Stimulated activated naive CD8-positive, alpha-beta T cell treated with anti-CD3 and anti-CD28 coated beads, Interleukin-15, amount 100 ng/mL, for 72 hours (primary cell): ENCODE measurements around the gene GUCD1.

ENCODE experiments used
- ATAC-seq: fragments of 150-1000 bp; cut with Tn5 transposase; 2 replicates; pipeline ENCODE4 v1.10.0; 2021; ENCODE audit warnings: mild to moderate bottlenecking, moderate library complexity
- DNase-seq, 2 donors: peaks; one replicate each; pipeline ENCODE4 v3.0.0; 2021 to 2022
- H3K27ac Mint-ChIP-seq, 2 donors: one replicate each; pipeline ENCODE4 v1.8.0; 2022; ENCODE audit warnings: mild to moderate bottlenecking in 2 of 2, mixed read lengths in 2 of 2, moderate library complexity in 2 of 2
- H3K27me3 Mint-ChIP-seq: one replicate; pipeline ENCODE4 v1.8.0; 2022; ENCODE audit warnings: mixed read lengths
- H3K4me1 Mint-ChIP-seq: one replicate; pipeline ENCODE4 v1.8.0; 2022; ENCODE audit warnings: mild to moderate bottlenecking, mixed read lengths
- H3K4me3 Mint-ChIP-seq, 2 donors: one replicate each; pipeline ENCODE4 v1.8.0; 2022; ENCODE audit warnings: mild to moderate bottlenecking in 2 of 2, mixed read lengths in 2 of 2, moderate library complexity in 1 of 2
- H3K9me3 Mint-ChIP-seq, 2 donors: one replicate each; pipeline ENCODE4 v1.8.0; 2022; ENCODE audit warnings: mixed read lengths in 2 of 2

GUCD1 gene

DNA sequence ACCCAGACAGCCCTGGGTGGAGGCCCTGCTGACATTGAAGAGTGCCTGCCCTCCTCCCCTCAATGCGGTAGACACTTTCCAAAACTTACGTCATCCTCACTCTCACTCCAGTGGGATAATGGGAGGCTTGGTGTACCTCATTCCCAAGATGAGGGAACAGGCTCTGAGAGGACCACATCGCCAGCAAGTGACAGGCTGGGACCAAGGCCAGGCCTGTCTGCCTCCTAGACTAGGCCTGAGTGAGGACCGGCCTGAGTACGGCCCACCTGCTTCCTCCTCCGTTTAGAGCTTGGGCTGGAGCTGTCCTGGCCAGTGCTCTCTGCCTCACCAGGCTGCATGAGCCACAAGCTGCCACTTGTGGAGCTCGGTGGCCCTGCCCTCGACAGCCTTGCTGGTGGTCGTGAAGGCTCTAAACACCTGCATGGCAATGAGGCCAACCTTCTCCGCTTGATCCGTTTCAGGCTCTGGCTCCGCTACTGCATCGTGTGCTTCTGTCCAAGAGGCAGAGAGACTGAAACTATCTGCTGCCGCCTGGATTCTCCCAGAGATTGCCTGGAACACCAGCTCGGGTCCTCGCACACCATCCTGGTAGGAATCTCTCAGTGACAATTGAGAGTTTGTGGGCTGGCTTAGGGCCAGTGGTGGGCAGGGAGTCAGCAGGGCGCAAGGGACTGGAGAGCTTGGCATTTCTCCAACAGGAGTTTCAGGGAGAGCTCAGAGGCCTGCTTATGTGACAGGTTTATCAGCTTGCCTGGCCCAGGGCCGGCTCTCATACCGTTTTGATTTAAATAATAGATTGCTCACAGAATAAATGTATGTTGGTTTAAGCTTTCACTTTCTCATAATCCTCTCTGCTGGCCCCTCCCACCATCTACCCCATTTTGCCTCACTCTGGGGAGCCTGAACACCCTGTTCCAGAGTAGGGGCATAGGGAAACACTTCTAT lies 28.6 kb upstream of the GUCD1 start:
- Mint-ChIP-seq H3K27me3 (no peaks in the 10 kb centered on the region), H3K9me3 (no peaks in the 10 kb centered on the region), H3K27ac (peak overlapping the region in 1 of 2 donors; percentile 22), H3K4me1 (no peaks in the 10 kb centered on the region), H3K4me3 (no peak overlapping the region)
- DNase-seq = no peak
- ATAC-seq = no peak

DNA sequence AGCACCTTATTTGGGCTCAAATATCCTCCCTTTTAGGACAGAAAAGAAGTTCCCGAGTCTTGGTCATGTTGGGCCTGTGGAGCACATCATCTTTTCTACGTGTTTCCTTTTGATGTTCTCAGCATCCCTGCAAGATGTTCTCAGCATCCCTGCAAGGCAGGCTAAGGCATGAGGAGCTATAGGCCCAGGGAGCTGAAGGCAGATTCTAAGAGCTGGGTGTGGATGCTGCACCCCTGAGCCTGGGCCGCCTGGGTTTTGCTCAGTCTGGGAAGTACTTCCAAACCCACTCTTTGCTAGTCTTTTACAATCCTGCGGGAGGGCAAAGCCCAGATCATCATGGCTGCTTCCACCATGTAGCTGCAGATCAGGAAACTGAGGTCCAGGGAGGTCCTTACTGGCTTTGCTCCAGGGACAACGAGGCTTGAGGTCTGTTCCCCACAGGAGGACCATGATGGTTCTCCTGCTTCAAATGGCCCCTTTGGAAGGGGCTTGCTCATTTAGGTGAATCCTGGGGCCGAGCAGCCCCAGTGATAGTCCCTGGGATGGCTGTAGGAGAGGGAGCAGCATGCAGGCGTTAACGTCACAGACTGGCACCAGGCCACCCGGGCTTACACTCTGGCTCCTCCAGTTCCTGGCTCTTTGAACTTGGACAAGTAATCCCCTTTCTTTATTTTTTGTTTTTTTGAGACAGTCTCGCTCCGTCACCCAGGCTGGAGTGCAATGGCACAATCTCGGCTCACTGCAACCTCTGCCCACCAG lies 27.3 kb upstream of the GUCD1 start:
- DNase-seq = no peak
- H3K4me3 Mint-ChIP-seq = no peak overlapping the region
- ATAC-seq = peak; percentile 15
- H3K27ac Mint-ChIP-seq = peak overlapping the region in 1 of 2 donors; percentile 37
- no peaks in the 10 kb centered on the region for H3K9me3 Mint-ChIP-seq
- no peaks in the 10 kb centered on the region for H3K27me3 Mint-ChIP-seq
- no peaks in the 10 kb centered on the region for H3K4me1 Mint-ChIP-seq

- ATAC-seq = no peak
- Mint-ChIP-seq H3K27ac (no peak overlapping the region), H3K27me3 (no peaks in the 10 kb centered on the region), H3K9me3 (no peaks in the 10 kb centered on the region), H3K4me3 (no peak overlapping the region), H3K4me1 (no peaks in the 10 kb centered on the region)
- DNase-seq = no peak
These were observed 25.3 kb upstream of the GUCD1 start for GRCh38 chr22:24580276-24580675.

- Mint-ChIP-seq H3K9me3 (no peaks in the 10 kb centered on the region), H3K4me3 (no peak overlapping the region), H3K27me3 (no peaks in the 10 kb centered on the region), H3K4me1 (no peaks in the 10 kb centered on the region), H3K27ac (no peak overlapping the region)
- DNase-seq (no peak), ATAC-seq (no peak)
These were observed 24.3 kb upstream of the GUCD1 start for GRCh38 chr22:24579258-24579601.

DNA sequence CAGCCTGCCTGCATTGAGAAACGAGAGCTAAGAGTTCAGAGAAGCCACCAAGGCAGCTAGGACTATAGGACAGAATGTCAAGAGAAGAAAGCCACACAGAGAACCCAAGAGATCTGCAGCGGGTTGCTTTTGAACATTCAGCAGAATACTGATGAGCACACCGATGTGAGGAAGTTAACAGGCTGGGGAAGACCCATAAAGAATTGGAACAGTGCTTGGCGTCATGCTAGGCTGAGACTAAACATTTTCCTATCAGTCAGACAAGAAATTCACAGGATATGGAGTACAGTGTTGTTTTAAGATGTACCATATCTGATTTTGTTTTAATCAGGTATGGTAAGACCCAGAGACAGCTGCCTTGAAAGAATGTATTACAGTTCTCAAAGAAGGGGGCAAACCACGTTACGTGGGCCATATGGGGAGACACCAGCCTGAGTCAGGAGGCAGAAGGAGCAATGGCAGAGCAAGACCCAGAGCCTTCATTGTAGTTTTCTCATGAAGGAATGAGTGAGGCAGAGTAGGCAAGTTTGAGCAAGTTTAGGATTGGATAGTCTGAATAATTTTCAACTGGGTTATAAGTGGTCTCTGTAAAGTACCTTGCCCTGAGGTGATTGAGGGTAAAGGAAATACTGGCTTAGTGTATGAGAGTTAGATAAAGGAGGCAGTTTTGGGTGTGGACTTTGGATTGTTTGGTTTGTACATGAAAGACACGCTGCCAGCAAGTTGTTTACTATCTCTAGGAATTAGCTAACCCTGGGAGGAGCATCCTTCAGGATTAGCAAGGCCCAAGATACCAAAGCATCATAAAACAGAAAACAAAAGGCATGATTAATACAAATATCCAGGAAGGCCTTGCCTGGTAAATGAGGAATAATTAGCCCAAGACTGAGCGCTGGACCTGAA lies 23.7 kb upstream of the GUCD1 start:
- Mint-ChIP-seq H3K27me3 (no peaks in the 10 kb centered on the region), H3K9me3 (no peaks in the 10 kb centered on the region), H3K27ac (peak overlapping the region in 1 of 2 donors; percentile 10), H3K4me3 (no peak overlapping the region), H3K4me1 (no peaks in the 10 kb centered on the region)
- DNase-seq = no peak
- ATAC-seq = no peak

DNA sequence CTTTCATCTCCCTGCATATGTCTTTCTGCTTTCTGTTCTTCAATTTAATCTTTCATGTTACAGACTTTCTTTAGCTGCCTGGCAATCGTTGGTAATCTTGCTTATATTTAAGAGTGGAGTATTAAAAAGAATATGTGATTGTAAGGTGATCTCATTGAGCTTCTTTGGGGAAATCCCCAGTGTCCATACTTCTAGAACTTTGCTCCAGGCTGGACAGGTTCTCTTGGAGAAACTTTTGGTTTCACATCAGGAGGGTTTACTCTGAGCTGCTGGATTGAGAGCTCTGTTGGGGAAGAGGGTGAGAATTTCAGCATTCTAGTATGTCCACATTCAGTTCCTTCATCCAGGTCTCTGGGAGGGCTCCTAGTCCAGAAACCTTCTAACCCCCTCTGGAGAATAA lies 21.8 kb upstream of the GUCD1 start:
- peak overlapping the region; percentile 72 to 77 for H3K27ac Mint-ChIP-seq
- no peak for ATAC-seq

GRCh38 chr22:24571266-24571665 lies 16.3 kb upstream of the GUCD1 start:
- ATAC-seq (no peak), DNase-seq (no peak)
- H3K27ac Mint-ChIP-seq = peak overlapping the region; percentile 76 to 87
- H3K9me3 Mint-ChIP-seq = no peaks in the 10 kb centered on the region
- no peak overlapping the region for H3K4me3 Mint-ChIP-seq
- H3K27me3 Mint-ChIP-seq = no peaks in the 10 kb centered on the region
- peaks cover 8% of the 10 kb centered on the region for H3K4me1 Mint-ChIP-seq

More for the DNA sequence above, 21.8 kb upstream of the GUCD1 start:
- Mint-ChIP-seq H3K4me1 (no peaks in the 10 kb centered on the region), H3K4me3 (no peak overlapping the region), H3K27me3 (no peaks in the 10 kb centered on the region), H3K9me3 (no peaks in the 10 kb centered on the region)
- no peak for DNase-seq

DNA sequence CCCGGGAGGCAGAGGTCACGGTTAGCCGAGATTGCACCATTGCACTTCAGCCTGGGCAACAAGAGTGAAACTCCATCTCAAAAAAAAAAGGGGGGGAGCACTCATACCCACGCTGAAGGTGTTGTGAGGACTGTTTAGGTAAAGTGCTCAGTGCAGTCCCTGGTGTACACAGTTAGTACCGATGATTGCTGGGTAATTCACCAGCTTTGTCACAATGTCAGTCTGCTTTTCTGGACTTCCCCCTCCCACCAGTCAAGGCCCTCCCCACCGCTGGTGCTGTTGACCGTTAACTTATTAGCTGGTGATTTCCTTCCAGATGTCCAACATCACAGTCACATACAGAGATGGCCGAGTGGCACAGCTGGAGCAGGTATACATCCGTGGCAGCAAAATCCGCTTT lies 12.7 kb upstream of the GUCD1 start:
- Mint-ChIP-seq H3K27me3 (no peaks in the 10 kb centered on the region), H3K4me1 (peaks cover 37% of the 10 kb centered on the region), H3K9me3 (no peaks in the 10 kb centered on the region), H3K27ac (no peak overlapping the region), H3K4me3 (no peak overlapping the region)
- ATAC-seq = no peak
- DNase-seq = no peak

DNA sequence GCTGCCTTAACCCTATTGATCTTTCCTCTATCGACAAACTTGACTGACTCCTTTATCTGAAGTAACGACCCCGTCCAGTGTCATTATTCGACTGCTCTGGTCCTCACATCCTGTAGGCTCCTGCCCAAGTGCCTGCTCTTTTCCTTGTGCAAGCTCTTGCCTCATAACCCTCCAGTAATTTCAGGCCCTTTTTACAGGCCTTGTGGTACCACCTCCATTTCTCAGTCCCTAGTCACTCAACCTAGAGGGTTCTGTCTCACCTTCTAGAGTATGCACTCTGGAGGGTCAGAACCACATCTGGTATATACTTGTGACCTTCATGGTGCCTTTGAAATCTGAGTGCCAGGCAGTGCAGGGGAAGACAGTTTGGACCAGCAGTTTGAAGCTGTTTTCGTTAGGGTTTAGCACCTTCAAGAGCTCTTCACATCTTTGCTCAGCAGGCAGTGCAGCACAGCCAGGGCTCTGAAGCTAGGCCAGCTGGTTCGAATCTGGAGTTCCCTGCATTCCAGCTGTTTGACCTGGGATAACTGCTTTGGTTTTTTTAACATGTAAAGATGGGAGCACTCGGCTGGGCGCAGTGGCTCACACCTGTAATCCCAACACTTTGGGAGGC lies 12.1 kb upstream of the GUCD1 start:
- Mint-ChIP-seq H3K4me3 (no peak overlapping the region), H3K9me3 (no peaks in the 10 kb centered on the region), H3K27me3 (no peaks in the 10 kb centered on the region), H3K27ac (peak overlapping the region; percentile 83 to 92), H3K4me1 (peaks cover 43% of the 10 kb centered on the region)
- ATAC-seq (no peak), DNase-seq (no peak)

- ATAC-seq = no peak
- no peaks in the 10 kb centered on the region for H3K9me3 Mint-ChIP-seq
- no peak overlapping the region for H3K4me3 Mint-ChIP-seq
- H3K27me3 Mint-ChIP-seq = no peaks in the 10 kb centered on the region
- peaks cover 54% of the 10 kb centered on the region for H3K4me1 Mint-ChIP-seq
- no peak for DNase-seq
- H3K27ac Mint-ChIP-seq = peak overlapping the region in 1 of 2 donors; percentile 52
These were observed 10.1 kb upstream of the GUCD1 start for GRCh38 chr22:24565077-24565476.

DNA sequence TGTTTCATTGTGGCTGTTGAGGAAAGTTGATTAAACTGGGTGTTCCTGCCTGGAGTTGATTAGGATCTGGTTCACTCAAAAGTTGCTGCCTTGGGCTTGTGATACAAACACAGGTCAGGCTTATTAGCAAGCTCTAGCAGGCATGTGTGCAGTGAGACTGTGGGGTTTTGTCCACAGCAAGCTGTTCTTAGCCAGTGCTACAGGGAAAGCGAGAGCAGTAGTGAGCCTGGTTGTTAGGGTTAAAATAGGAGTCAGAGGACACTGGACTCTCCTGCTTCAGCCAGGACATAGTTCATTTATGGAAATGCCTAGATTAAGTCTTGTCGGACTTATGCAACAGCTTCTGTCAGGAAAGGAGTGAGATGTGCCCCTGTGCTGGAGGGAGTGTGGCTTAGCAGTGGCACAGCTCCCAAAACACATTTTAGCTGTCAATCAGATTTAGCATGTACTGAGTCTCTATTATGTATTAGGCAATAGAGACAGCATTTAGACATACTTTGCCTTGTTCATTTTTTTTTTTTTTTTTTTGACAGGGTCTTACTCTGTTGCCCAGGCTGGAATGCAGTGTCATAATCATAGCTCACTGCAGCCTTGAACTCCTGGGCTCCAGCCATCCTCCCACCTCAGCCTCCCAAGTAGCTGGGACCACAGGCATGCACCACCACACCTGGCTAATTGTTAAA lies 9.6 kb upstream of the GUCD1 start:
- ATAC-seq = no peak
- H3K27me3 Mint-ChIP-seq = no peaks in the 10 kb centered on the region
- no peak for DNase-seq
- no peaks in the 10 kb centered on the region for H3K9me3 Mint-ChIP-seq
- peak overlapping the region; percentile 74 to 94 for H3K27ac Mint-ChIP-seq
- H3K4me3 Mint-ChIP-seq = no peak overlapping the region
- H3K4me1 Mint-ChIP-seq = peaks cover 55% of the 10 kb centered on the region

DNA sequence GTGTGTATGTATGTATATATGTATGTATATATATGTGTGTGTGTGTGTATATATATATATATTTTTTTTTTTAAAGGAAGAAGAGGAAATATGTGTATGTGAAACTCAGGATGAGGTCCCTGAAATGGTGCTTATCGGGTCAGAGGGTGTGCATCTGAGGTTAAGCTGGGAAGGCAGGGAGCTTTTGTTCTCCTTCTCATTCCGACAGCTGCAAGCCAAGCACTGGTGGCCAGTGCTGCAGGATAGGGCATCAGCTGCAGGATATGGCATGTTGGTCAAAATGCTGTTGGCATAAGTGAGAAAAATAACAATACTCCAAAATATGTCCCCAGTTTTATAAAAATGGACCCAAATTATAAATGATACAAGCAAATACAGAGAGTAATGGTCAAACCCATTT lies 8.3 kb upstream of the GUCD1 start:
- peaks cover 68% of the 10 kb centered on the region for H3K4me1 Mint-ChIP-seq
- ATAC-seq (no peak), DNase-seq (no peak)
- no peak overlapping the region for H3K4me3 Mint-ChIP-seq
- no peaks in the 10 kb centered on the region for H3K27me3 Mint-ChIP-seq
- no peak overlapping the region for H3K27ac Mint-ChIP-seq
- H3K9me3 Mint-ChIP-seq = no peaks in the 10 kb centered on the region

DNA sequence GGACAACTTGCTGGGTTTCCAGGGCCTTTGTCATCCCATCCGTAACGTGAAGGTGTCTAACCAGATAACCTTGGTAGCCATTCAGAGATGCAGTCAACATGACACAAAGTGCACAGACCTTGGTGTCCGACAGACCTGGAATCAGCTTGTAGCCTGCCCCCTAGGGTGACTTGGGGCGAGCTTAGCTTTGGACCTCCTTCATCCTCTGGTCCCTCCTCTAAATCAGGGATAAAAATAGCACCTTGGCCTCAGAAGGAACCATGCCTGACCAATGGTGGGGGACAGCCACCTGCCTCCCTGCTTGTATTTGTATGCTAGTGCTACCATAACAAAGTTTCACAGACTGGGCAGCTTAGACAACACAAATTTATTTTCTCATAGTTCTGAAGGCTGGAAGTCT lies 4.5 kb upstream of the GUCD1 start:
- Mint-ChIP-seq H3K9me3 (no peaks in the 10 kb centered on the region), H3K4me1 (peaks cover 59% of the 10 kb centered on the region), H3K4me3 (no peak overlapping the region), H3K27ac (peak overlapping the region in 1 of 2 donors; percentile 42), H3K27me3 (no peaks in the 10 kb centered on the region)
- DNase-seq (no peak), ATAC-seq (no peak)

DNA sequence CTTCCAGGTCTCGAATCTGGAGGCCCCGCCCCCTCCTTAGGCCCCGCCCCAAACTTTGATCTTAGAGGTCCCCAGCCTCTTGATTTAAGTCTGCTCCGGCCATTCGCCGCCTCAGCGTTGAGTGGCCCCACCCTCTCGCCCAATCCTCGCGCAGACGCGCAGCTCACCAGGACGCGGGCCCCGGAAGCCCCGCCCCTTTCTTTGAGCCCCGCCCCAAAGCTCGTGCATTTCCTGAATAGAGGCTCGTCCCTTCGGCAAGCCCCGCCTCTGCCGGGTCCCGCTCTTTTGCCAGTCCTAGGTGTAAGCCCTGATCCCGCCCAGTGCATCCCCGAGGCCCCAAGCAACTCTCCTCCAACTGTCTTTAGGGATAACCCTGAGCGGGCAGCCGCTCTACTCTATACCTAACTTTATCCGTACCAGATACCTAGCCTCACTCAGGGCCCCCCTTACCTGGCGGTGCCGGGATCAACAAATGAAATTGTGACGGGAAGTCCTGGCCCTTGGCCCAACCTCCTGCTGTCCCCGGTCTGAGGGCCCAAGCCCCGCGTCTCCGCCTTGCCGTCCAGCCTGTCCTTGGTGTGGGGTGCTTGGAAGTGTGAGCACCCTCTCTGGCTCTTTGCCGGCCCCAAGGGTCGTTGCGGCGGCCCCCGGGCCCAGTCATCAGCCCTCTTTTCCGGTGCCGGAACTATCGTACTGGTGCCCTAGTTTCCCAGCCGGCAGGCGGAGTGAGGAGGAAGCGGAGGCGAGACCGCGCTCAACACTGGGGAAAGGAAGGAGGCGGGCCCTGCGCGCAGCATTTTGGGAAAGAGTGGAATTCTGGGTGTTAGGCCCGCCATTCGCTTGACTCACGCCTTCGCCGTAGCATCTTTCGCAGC lies 464 bp upstream of the GUCD1 start, which contains the start of gene SNRPD3:
SNRPD3 (plus strand) TSS at position 835 of the 875 bp plus-strand sequence. CDS start 1,676 bp downstream, outside the sequence.
- Mint-ChIP-seq H3K4me3 (peak within 1 kb of the TSS; percentile 97 to 100), H3K27me3 (no peaks in the 10 kb centered on the region), H3K27ac (peak within 1 kb of the TSS; percentile 99), H3K9me3 (no peaks in the 10 kb centered on the region), H3K4me1 (peaks cover 58% of the 10 kb centered on the region)
- DNase-seq (peak; percentile 96 to 98), ATAC-seq (peak; percentile 91)
